Mesendoderm (in vitro differentiated cells): ENCODE data around the gene TAF11L5. TPM values are rescaled to one million over a fixed set of nuclear protein-coding genes. Genes with fewer than 3 reads are reported as not detected.
"Not testable (repeated sequence)": the region's sequence is repeated elsewhere in the genome, so short reads cannot be mapped to it uniquely, and the experiment has no call there.

Source experiments
- DNase-seq: peaks from one replicate; pipeline ENCODE4 v3.0.0; 2013
- H2AK5ac ChIP-seq: 2 replicates; pipeline ENCODE4 v1.6.1; 2013; ENCODE audit warnings: low read length, inconsistent platforms
- H2BK120ac ChIP-seq: 2 replicates; pipeline ENCODE4 v1.6.1; 2013; ENCODE audit warnings: low read depth, mild to moderate bottlenecking, low read length, moderate library complexity, mixed read lengths
- H2BK15ac ChIP-seq: replicated peaks from 2 replicates; pipeline ENCODE4 v1.6.1; 2013; ENCODE audit warnings: low read depth, mild to moderate bottlenecking, moderate library complexity
- H2BK5ac ChIP-seq: 2 replicates; pipeline ENCODE4 v1.6.1; 2013; ENCODE audit warnings: low read length, inconsistent platforms
- H3K18ac ChIP-seq: 2 replicates; pipeline ENCODE4 v1.6.1; 2013; ENCODE audit warnings: mild to moderate bottlenecking, low read length, mixed read lengths
- H3K23ac ChIP-seq: one replicate; pipeline ENCODE4 v1.6.1; 2013; ENCODE audit warnings: low read length
- H3K27ac ChIP-seq: 2 replicates; pipeline ENCODE4 v1.5.1; 2013; ENCODE audit warnings: low read depth, mild to moderate bottlenecking, inconsistent platforms, low read length, moderate library complexity
- H3K27me3 ChIP-seq: 2 replicates; pipeline ENCODE4 v1.6.1; 2013; ENCODE audit warnings: low read length, control low read depth, mild to moderate bottlenecking, inconsistent platforms; ENCODE audit not compliant: insufficient read depth, poor library complexity
- H3K36me3 ChIP-seq: 2 replicates; pipeline ENCODE4 v1.6.1; 2013; ENCODE audit warnings: low read length, inconsistent platforms; ENCODE audit not compliant: control insufficient read depth, insufficient read depth
- H3K4ac ChIP-seq: one replicate; pipeline ENCODE4 v1.6.1; 2013; ENCODE audit warnings: low read depth, mild to moderate bottlenecking, low read length, moderate library complexity
- H3K4me1 ChIP-seq: 2 replicates; pipeline ENCODE4 v1.6.1; 2013; ENCODE audit warnings: low read depth, low read length, inconsistent platforms; ENCODE audit not compliant: control insufficient read depth
- H3K4me2 ChIP-seq: 2 replicates; pipeline ENCODE4 v1.6.1; 2013; ENCODE audit warnings: low read length
- H3K4me3 ChIP-seq: 2 replicates; pipeline ENCODE4 v1.5.1; 2013; ENCODE audit warnings: mild to moderate bottlenecking, low read length
- H3K56ac ChIP-seq: one replicate; pipeline ENCODE4 v1.6.1; 2013; ENCODE audit warnings: low read length
- H3K79me1 ChIP-seq: 2 replicates; pipeline ENCODE4 v1.6.1; 2013; ENCODE audit warnings: low read length, inconsistent platforms
- H3K79me2 ChIP-seq: 2 replicates; pipeline ENCODE4 v1.6.1; 2013; ENCODE audit warnings: mild to moderate bottlenecking, low read length; ENCODE audit not compliant: control insufficient read depth, insufficient read depth
- H3K9ac ChIP-seq: 2 replicates; pipeline ENCODE4 v1.6.1; 2013; ENCODE audit warnings: low read length, inconsistent platforms
- H4K5ac ChIP-seq: one replicate; pipeline ENCODE4 v1.6.1; 2013; ENCODE audit warnings: low read length
- H4K8ac ChIP-seq: one replicate; pipeline ENCODE4 v1.6.1; 2013; ENCODE audit warnings: low read depth, mild to moderate bottlenecking, control low read depth, low read length, moderate library complexity
- WGBS: extraction: QIAGEN DNeasy Blood & Tissue Kit; methylation state at CpG from one replicate; pipeline ENCODE4 v1.1.7; 2013; ENCODE audit warnings: low lambda C conversion rate, missing lambda C conversion rate; ENCODE audit not compliant: insufficient coverage; ENCODE audit errors: extremely low coverage; 5-methylcytosine and 5-hydroxymethylcytosine counted together
- polyA plus RNA-seq, 2 experiments: library from polyadenylated mRNA; stranded (reverse); fragments of 200-250 nt; gene quantifications; one replicate each; pipeline ENCODE4 v1.2.3, GENCODE V29; 2013

TAF11L5 gene
- polyA plus RNA-seq (2013, experiment 1 of 2) = not detected
- polyA plus RNA-seq (2013, experiment 2 of 2) = not detected

DNA sequence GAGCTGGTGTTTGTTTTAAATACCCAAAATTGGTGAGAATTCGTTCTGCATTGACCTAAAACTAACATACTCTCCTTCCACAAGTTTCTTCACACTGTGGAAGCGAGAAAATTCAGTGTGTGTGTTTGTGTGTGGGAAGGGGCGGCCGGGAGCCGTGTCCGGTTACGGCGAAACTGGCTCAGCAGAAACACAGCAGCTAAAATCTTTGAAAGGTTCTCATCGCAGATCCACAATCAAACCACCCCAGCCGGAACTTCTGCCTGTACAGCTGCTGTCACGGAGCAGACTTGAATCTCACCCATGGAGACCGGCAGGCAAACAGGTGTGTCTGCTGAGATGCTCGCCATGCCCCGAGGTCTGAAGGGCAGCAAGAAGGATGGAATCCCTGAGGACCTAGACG, at the start of gene TAF11L5:
Gene TAF11L5, plus strand, starts transcription at position 301 of the 400 bp plus-strand sequence.
- not testable (repeated sequence) for H3K23ac ChIP-seq, H3K36me3 ChIP-seq, H3K4ac ChIP-seq, H4K5ac ChIP-seq, H4K8ac ChIP-seq, H3K4me1 ChIP-seq, H3K4me3 ChIP-seq, H3K27ac ChIP-seq, H2BK15ac ChIP-seq, H2BK5ac ChIP-seq, DNase-seq, H3K79me2 ChIP-seq, H3K56ac ChIP-seq, H3K27me3 ChIP-seq, H3K4me2 ChIP-seq, H3K79me1 ChIP-seq, H3K18ac ChIP-seq, H2BK120ac ChIP-seq, H3K9ac ChIP-seq, H2AK5ac ChIP-seq
- WGBS = no CpG with 5 or more reads among the region's 15 CpGs

DNA sequence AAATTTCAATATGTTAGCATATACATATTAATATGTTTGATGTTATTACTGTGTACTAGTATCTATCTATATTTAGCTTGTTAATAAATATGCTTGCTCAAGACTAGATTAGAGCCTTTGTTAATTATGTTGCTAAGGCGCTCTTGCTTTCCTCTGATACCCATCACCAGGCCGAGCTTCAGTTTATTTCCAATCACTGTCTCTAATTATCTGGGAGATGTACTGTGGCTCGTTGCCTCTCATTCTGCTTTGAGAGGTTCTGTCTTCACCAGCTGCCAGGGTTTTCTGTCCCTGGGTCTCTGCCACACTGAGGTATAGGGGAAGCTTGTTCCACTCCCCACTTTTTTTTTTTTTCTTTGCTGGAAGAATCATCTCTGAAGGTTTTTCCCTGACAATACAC, 48.0 kb upstream of the TAF11L5 start:
- Histone ChIP-seq H3K4me2 (no peak overlapping the region), H3K9ac (no peak overlapping the region), H2AK5ac (no peak overlapping the region), H3K18ac (no peak overlapping the region), H4K5ac (no peak overlapping the region), H3K56ac (no peak overlapping the region), H3K36me3 (no peaks in the 10 kb centered on the region), H3K4ac (no peak overlapping the region), H2BK5ac (no peak overlapping the region), H2BK120ac (no peak overlapping the region), H3K27me3 (no peaks in the 10 kb centered on the region), H4K8ac (no peak overlapping the region), H3K79me2 (no peaks in the 10 kb centered on the region), H3K79me1 (no peaks in the 10 kb centered on the region), H3K4me3 (no peak overlapping the region), H3K4me1 (no peaks in the 10 kb centered on the region), H3K23ac (no peak overlapping the region), H2BK15ac (no peak overlapping the region), H3K27ac (no peak overlapping the region)
- no peak for DNase-seq
- no CpG with 5 or more reads among the region's 3 CpGs for WGBS

DNA sequence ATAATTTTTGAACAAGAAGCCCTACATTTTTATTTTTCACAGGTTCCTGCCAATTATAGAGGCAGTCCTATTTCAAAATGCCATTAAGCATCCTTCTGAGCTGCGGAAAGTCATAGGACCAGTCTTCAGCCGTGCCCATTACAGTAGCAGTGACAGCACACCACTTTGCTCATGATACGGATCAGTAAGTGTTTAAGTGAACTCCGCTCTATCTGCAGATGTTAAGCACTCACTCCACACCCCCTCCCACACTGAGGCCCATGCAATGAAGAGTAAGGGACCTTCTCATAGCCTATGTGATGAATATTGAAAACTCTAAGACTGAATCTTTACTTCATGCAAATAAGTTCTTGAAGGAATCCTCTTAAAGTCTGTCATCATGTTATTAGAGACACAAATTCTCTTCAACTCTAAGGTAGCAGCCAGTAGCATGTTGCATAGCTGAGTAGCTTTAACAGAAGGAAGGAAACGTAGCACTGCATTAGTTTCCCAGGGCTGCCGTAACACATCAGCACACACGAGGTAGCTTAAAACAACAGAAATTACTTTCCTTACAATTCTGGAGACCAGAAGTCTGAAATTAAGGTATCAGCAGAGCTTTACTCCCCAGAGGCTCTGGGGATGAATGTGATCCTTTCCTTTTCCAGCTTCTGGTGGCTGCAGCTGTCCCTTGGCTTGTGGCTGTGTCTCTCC, 47.3 kb upstream of the TAF11L5 start:
- no peak for DNase-seq
- H3K27me3 ChIP-seq = no peaks in the 10 kb centered on the region
- no peaks in the 10 kb centered on the region for H3K79me1 ChIP-seq
- no peak overlapping the region for H3K4me2 ChIP-seq
- no peak overlapping the region for H3K27ac ChIP-seq
- no peak overlapping the region for H4K8ac ChIP-seq
- H3K9ac ChIP-seq = no peak overlapping the region
- no peak overlapping the region for H3K23ac ChIP-seq
- no peak overlapping the region for H2BK5ac ChIP-seq
- H3K36me3 ChIP-seq = no peaks in the 10 kb centered on the region
- H3K4ac ChIP-seq = no peak overlapping the region
- H3K18ac ChIP-seq = no peak overlapping the region
- no peak overlapping the region for H3K4me3 ChIP-seq
- no peak overlapping the region for H2BK120ac ChIP-seq
- no peak overlapping the region for H4K5ac ChIP-seq
- H2AK5ac ChIP-seq = no peak overlapping the region
- no peaks in the 10 kb centered on the region for H3K4me1 ChIP-seq
- no peak overlapping the region for H2BK15ac ChIP-seq
- no peaks in the 10 kb centered on the region for H3K79me2 ChIP-seq
- no CpG with 5 or more reads among the region's 7 CpGs for WGBS
- no peak overlapping the region for H3K56ac ChIP-seq

DNA sequence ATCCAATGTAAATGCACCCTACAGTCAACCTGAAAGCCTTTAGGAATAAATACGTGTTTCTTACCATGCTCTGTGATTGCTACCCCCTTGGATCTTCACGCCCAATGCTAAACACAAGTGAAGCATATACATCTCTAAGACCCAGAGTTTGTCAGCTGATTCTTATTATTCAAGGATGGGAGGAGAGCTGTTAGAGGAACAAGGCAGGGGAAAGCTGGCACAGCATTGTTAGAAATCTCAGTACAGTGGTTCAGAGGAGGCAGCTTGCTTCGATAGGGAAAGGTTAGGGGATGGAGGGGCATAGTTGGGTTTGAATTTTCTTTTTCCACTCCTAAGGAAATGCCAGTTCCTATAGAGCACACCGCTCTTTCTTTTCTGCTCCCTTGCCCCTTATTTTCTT, 43.7 kb upstream of the TAF11L5 start:
- no CpG with 5 or more reads among the region's 4 CpGs for WGBS
- Histone ChIP-seq H3K79me2 (no peaks in the 10 kb centered on the region), H3K9ac (no peak overlapping the region)

DNA sequence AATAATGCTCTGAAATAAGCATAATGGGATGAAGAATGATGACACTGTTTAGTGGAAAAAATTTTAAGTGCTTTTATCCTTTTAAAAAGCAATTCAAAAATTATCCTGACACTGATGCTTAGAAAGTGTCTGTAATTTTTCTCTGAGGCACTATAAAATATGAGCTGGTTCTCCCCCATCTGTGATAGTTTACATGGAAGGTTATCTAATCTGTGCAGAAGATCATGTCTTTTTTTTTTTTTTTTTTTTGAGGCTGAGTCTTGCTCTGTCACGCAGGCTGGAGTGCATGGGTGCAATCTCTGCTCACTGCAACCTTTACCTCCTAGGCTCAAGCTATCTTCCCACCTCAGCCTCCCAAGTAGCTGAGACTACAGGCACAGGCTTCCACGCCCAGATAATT, 42.2 kb upstream of the TAF11L5 start:
- Histone ChIP-seq H3K4ac (no peak overlapping the region), H3K4me1 (no peaks in the 10 kb centered on the region), H3K56ac (no peak overlapping the region), H3K23ac (no peak overlapping the region), H3K79me1 (no peaks in the 10 kb centered on the region), H4K5ac (no peak overlapping the region), H4K8ac (no peak overlapping the region), H3K27ac (no peak overlapping the region), H2BK15ac (no peak overlapping the region), H2BK120ac (no peak overlapping the region), H3K27me3 (no peaks in the 10 kb centered on the region), H3K4me2 (no peak overlapping the region), H3K36me3 (no peaks in the 10 kb centered on the region), H3K18ac (no peak overlapping the region), H2AK5ac (no peak overlapping the region), H2BK5ac (no peak overlapping the region), H3K4me3 (no peak overlapping the region), H3K79me2 (no peaks in the 10 kb centered on the region), H3K9ac (no peak overlapping the region)
- no CpG with 5 or more reads among the region's 2 CpGs for WGBS
- no peak for DNase-seq

More for the DNA sequence above, 43.7 kb upstream of the TAF11L5 start:
- Histone ChIP-seq H3K27ac (no peak overlapping the region), H2AK5ac (no peak overlapping the region), H4K5ac (no peak overlapping the region), H2BK120ac (no peak overlapping the region), H3K4me2 (no peak overlapping the region), H2BK15ac (no peak overlapping the region), H3K27me3 (no peaks in the 10 kb centered on the region), H4K8ac (no peak overlapping the region), H3K23ac (no peak overlapping the region), H3K4me1 (no peaks in the 10 kb centered on the region), H3K4me3 (no peak overlapping the region), H3K36me3 (no peaks in the 10 kb centered on the region), H3K18ac (no peak overlapping the region), H3K4ac (no peak overlapping the region), H2BK5ac (no peak overlapping the region), H3K56ac (no peak overlapping the region), H3K79me1 (no peaks in the 10 kb centered on the region)
- no peak for DNase-seq
